ENCODE results near the gene ACOT8.

GRCh38 chr20:45857114-45857881 is at the start of gene ACOT8, which contains the start of gene ZSWIM3:
- TF ChIP-seq CTCF (IDR thresholded peaks at IDR 0.05): no peak
- peak; percentile 56 to 86 for TF ChIP-seq POLR2A (IDR thresholded peaks at IDR 0.05)

Measured in Peyer's patch (tissue), 4 donors.